ENCODE results near the gene HNRNPAB. TPM values are rescaled to one million over a fixed set of nuclear protein-coding genes. Genes with fewer than 3 reads are reported as not detected.

The HNRNPAB gene
- total RNA-seq, 2 donors from 2014 or later = 66.3 to 124 TPM

GRCh38 chr5:178201221-178201926 is 3.0 kb upstream of the HNRNPAB start:
- no peaks in the 10 kb centered on the region for H3K36me3 ChIP-seq
- H3K4me3 ChIP-seq = no peak overlapping the region
- TF ChIP-seq, protein P1, sequence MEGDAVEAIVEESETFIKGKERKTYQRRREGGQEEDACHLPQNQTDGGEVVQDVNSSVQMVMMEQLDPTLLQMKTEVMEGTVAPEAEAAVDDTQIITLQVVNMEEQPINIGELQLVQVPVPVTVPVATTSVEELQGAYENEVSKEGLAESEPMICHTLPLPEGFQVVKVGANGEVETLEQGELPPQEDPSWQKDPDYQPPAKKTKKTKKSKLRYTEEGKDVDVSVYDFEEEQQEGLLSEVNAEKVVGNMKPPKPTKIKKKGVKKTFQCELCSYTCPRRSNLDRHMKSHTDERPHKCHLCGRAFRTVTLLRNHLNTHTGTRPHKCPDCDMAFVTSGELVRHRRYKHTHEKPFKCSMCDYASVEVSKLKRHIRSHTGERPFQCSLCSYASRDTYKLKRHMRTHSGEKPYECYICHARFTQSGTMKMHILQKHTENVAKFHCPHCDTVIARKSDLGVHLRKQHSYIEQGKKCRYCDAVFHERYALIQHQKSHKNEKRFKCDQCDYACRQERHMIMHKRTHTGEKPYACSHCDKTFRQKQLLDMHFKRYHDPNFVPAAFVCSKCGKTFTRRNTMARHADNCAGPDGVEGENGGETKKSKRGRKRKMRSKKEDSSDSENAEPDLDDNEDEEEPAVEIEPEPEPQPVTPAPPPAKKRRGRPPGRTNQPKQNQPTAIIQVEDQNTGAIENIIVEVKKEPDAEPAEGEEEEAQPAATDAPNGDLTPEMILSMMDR (IDR thresholded peaks at IDR 0.05) = no peak
- H3K9me3 ChIP-seq = no peaks in the 10 kb centered on the region
- DNase-seq (ENCODE audit: low spot score) (no peak), ATAC-seq (ENCODE audit: insufficient number of reproducible peaks, low FRiP score, low read depth) (no peak)
- H3K4me1 ChIP-seq (ENCODE audit: control insufficient read depth in 1 of 2, low read depth in 2 of 2) = peaks cover 6 to 15% of the 10 kb centered on the region in 2 donors
- no peaks in the 10 kb centered on the region for H3K27me3 ChIP-seq (replicated peaks; ENCODE audit: insufficient read depth)
- no peak overlapping the region for H3K27ac ChIP-seq

DNA sequence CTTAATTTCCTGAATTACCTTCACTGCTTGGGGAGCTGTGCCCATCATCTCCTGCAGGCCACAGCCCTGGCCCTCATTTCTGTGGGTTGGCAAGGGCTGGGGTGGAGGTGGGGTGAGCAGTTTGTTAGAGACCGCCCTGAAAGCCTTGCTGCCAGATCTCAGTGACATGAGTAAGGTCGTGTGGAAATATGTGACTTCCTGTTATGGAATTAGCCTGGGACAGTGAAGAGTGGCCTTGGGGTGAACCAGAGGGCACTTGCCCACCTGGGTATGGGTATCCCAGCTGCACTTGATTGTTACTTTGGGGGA is 2.5 kb upstream of the HNRNPAB start:
- ATAC-seq (ENCODE audit: insufficient number of reproducible peaks, low FRiP score, low read depth) = no peak
- H3K9me3 ChIP-seq = no peaks in the 10 kb centered on the region
- no peaks in the 10 kb centered on the region for H3K36me3 ChIP-seq
- H3K4me1 ChIP-seq (ENCODE audit: control insufficient read depth in 1 of 2, low read depth in 2 of 2) = peaks cover 10 to 20% of the 10 kb centered on the region in 2 donors
- no peak overlapping the region for H3K4me3 ChIP-seq
- no peak overlapping the region for H3K27ac ChIP-seq
- DNase-seq (ENCODE audit: low spot score) = no peak
- no peaks in the 10 kb centered on the region for H3K27me3 ChIP-seq (replicated peaks; ENCODE audit: insufficient read depth)
- TF ChIP-seq, protein P1 (IDR thresholded peaks at IDR 0.05) = no peak

DNA sequence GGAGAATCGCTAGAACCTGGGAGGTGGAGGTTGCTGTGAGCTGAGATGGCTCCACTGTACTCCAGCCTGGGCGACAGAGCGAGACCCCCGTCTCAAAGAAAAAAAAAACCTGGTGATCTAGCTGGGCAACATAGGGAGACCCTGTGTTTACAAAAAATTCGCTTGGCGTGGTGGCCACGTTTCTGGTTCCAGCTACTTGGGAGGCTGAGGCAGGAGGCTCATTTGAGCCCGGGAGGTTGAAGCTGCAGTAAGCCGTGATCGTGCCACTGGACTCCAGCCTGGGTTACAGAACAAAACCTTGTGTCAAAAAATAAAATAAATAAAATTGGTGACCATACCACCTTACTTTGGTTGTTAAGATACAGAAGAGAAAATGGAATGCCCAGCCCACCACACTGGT is 1.8 kb upstream of the HNRNPAB start:
- Histone ChIP-seq H3K4me3 (no peak overlapping the region), H3K27me3 (replicated peaks; ENCODE audit: insufficient read depth) (no peaks in the 10 kb centered on the region), H3K27ac (no peak overlapping the region), H3K9me3 (no peaks in the 10 kb centered on the region), H3K4me1 (ENCODE audit: control insufficient read depth in 1 of 2, low read depth in 2 of 2) (peaks cover 10 to 27% of the 10 kb centered on the region in 2 donors), H3K36me3 (no peaks in the 10 kb centered on the region)
- no peak for DNase-seq (ENCODE audit: low spot score)
- TF ChIP-seq, protein P1 (IDR thresholded peaks at IDR 0.05) = no peak
- ATAC-seq (ENCODE audit: insufficient number of reproducible peaks, low FRiP score, low read depth) = no peak

DNA sequence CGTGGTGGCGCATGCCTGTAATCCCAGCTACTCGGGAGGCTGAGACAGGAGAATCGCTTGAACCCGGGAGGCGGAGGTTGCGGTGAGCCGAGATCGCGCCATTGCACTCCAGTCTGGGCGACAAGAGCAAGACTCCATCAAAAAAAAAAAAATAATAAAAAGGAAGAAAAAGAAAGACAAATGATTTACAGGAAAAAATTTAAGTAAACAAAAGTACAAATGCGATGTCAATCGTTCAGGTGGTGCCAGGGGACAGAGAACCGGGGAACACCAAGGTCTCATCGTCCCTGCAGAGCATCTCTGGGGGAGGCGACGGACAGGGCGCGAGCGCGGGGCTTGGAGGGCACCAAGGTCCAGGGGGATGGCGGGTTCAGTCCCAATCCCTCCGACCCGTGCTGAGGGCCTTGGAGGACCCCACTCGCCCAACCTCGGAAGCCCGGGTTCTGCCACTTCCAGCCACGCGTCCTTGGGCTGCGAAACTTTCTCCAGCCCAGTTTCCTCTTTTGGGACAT is 607 bp upstream of the HNRNPAB start:
- TF ChIP-seq, protein P1 (IDR thresholded peaks at IDR 0.05) = no peak
- Histone ChIP-seq H3K36me3 (peaks cover 3% of the 10 kb centered on the region), H3K4me1 (ENCODE audit: control insufficient read depth in 1 of 2, low read depth in 2 of 2) (peaks cover 10 to 31% of the 10 kb centered on the region in 2 donors), H3K4me3 (peak overlapping the region; percentile 96), H3K27me3 (replicated peaks; ENCODE audit: insufficient read depth) (no peaks in the 10 kb centered on the region), H3K9me3 (no peaks in the 10 kb centered on the region), H3K27ac (peak overlapping the region; percentile 90 to 97)
- no peak for DNase-seq (ENCODE audit: low spot score)
- ATAC-seq (ENCODE audit: insufficient number of reproducible peaks, low FRiP score, low read depth) = no peak

DNA sequence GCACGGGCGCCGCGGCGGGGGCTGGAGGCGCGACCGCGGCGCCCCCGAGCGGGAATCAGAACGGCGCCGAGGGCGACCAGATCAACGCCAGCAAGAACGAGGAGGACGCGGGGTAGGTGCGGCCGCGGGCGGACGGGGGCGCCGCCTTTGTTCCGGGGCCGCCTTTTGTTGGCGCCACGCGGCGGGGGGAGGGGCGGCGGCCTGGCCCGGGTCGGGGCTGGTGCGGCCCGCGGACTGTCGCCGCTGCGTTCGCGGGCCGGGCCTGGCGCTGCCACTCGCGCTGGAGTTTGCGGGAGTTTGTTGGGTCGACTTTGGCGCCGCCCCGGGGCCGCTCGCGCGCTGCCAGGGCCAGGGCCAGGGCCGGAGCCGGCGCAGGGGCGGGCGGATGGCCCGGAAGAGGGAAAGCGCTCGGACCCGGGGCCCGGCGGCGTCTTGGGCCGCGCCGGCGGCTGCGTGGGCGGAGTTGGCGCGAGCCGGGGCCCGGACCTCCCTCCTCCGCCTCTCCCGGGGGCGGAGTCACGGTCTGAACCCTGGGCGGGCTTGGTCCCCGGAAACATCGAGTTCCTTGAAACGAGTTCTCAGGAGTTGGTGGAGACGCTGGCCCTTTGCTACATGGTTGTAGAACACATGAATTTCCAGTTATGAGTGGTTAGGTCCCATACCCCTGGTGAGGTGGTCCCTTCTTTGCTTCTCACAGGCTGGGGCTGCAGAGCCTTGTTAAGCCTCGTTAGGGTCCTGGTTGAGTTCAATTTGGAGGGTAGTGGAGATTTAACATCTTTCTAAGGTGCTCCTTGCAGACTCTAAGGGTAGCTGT is 809 bp downstream of the HNRNPAB start:
- Histone ChIP-seq H3K4me1 (ENCODE audit: control insufficient read depth in 1 of 2, low read depth in 2 of 2) (peaks cover 10 to 31% of the 10 kb centered on the region in 2 donors), H3K4me3 (peak overlapping the region; percentile 96), H3K27me3 (replicated peaks; ENCODE audit: insufficient read depth) (no peaks in the 10 kb centered on the region), H3K36me3 (peaks cover 17% of the 10 kb centered on the region), H3K9me3 (no peaks in the 10 kb centered on the region), H3K27ac (peak overlapping the region; percentile 90 to 97)
- ATAC-seq (ENCODE audit: insufficient number of reproducible peaks, low FRiP score, low read depth) (peak; percentile 17), DNase-seq (ENCODE audit: low spot score) (peak; percentile 33)
- TF ChIP-seq, protein P1 (IDR thresholded peaks at IDR 0.05) = no peak
